IMR-90 (cell line): ENCODE results near the gene ZNF74. TPM values are rescaled to one million over a fixed set of nuclear protein-coding genes. Genes with fewer than 3 reads are reported as not detected.

Experiments
- ELK1 ChIP-seq: fragments of 150-350 bp; IDR thresholded peaks from 2 replicates; pipeline ENCODE4 v1.6.1; 2016; ENCODE audit warnings: low read depth, mild to moderate bottlenecking, low read length, moderate library complexity, borderline replicate concordance
- MAZ ChIP-seq: IDR thresholded peaks from 2 replicates; pipeline ENCODE4 v1.6.1; 2012; ENCODE audit warnings: low read depth, mild to moderate bottlenecking, low read length, improper control_type of control experiment, moderate library complexity, borderline replicate concordance
- MXI1 ChIP-seq: IDR thresholded peaks from 2 replicates; pipeline ENCODE4 v1.6.1; 2012; ENCODE audit warnings: low read depth, mild to moderate bottlenecking, low read length, moderate library complexity, borderline replicate concordance
- polyA plus RNA-seq, 3 experiments: library from polyadenylated mRNA; depleted of rRNA; stranded (reverse); fragments of >200 nt; gene quantifications; 2 replicates each; pipeline ENCODE4 v1.2.3, GENCODE V29; 2012; ENCODE audit warnings: low replicate concordance in 1 of 3
- total RNA-seq: library from RNA; depleted of rRNA; stranded (reverse); fragments of >200 nt; gene quantifications from 2 replicates; pipeline ENCODE4 v1.2.3, GENCODE V29; 2012

The ZNF74 gene
- total and polyA plus RNA-seq, 2 of the 4 experiments (the other 2 are of a cell fraction) = 7.5 to 8.4 TPM

- no peak for TF ChIP-seq ELK1
- TF ChIP-seq MAZ = no peak
- TF ChIP-seq MXI1 = no peak
Measured at GRCh38 chr22:20400606-20401375, 6.8 kb downstream of the ZNF74 start (continued).
